GM19351 (cell line): ENCODE data around the gene TAS2R20.
"Not testable (repeated sequence)": the region's sequence is repeated elsewhere in the genome, so short reads cannot be mapped to it uniquely, and the experiment has no call there.

Experiments
- ATAC-seq: cut with Tn5 transposase; IDR thresholded peaks from one replicate; pipeline ENCODE4 v1.9.1; 2021; ENCODE audit warnings: mild to moderate bottlenecking, moderate library complexity; ENCODE audit not compliant: unreplicated experiment

TAS2R20 gene, protein sequence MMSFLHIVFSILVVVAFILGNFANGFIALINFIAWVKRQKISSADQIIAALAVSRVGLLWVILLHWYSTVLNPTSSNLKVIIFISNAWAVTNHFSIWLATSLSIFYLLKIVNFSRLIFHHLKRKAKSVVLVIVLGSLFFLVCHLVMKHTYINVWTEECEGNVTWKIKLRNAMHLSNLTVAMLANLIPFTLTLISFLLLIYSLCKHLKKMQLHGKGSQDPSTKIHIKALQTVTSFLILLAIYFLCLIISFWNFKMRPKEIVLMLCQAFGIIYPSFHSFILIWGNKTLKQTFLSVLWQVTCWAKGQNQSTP

DNA sequence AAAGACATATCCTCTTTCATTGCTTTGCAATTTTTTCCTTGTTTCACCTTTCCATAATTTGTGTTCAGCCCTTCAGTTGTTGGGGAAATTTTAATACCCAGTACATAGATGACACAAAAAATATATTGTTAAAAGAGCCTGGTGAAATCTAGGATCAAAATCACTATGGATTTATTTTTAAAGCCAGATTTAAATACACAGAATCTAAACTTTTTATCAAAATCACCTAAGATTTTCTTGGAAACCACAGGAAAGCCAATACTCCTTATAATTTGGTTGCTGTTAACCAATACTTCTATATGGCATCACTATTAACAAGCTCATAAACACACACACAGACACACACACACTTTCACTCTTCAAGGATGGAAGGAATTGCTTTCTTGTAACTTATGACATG is at the start of gene TAS2R20:
Gene TAS2R20 (minus strand): TSS at position 101 of the 400 bp plus-strand sequence. CDS start 429 bp downstream, outside the sequence.
- no peak for ATAC-seq

DNA sequence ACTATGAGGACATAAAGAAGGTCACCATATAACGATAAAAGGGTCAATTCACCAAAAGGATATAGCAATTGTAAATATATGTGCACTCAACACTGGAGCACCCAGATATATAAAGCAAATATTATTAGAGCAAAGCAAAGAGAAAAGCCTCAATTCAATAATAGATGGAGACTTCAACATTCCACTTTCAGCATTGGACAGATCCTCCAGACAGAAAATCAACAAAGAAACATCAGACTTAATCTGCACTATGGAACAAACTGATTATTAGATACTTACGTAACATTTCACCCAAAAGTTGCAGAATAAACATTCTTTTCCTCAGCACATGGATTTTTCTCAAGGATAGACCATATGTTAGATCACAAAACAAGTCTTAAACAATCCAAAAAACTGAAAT is 43.3 kb upstream of the TAS2R20 start:
- not testable (repeated sequence) for ATAC-seq

DNA sequence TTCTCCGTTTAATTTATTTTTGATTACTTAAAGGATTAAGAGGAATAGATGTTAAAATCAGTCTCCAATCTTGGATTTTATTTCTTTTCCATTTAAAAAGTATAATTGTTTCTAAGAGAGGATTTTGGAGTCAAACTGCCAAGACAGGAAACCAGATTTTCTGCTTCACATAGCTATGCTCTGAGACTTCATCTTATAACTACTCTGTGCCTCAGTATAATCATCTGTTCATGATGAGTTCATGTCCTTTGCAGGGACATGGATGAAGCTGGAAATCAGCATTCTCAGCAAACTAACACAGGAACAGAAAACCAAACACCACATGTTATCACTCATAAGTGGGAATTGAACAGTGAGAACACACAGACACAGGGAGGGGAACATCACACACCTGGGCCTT is 42.1 kb upstream of the TAS2R20 start:
- no peak for ATAC-seq

DNA sequence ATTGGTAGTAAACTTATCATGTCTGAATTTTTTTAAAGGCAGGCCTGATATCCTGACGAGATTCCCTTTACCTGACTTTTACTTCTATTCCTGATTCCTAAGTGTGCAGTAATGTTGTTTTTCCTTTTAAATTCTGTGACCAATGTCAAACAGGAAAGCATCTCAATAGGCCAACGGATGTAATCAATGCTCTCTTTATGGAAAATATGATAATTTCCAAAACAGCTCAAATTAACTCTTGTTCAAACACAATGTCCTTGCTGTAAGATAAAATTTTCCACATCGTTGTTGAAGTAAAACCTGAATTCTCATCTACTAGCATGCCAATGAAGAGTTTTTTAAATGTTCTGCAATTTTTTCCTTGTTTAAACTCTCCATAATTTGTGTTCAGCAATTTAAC is 41.1 kb upstream of the TAS2R20 start:
- ATAC-seq: no peak

DNA sequence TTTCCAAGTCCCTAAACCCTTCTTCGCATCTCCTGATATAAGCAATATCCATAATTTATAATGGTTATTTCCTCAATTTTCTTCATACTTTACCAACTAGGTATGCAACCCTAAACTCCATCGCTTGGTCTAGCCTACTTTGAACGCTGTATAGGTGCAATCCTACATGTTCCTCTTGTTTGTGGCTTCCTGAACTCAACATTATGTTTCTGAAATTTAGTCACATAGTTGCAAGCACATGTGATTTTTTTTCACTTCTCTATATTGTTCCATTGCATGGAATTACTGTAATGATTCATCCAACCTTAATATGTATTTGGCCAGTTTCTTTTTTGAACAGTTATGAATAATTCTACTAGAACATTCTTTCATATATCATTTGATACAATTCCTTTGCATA is 35.9 kb upstream of the TAS2R20 start:
- ATAC-seq: not testable (repeated sequence)

DNA sequence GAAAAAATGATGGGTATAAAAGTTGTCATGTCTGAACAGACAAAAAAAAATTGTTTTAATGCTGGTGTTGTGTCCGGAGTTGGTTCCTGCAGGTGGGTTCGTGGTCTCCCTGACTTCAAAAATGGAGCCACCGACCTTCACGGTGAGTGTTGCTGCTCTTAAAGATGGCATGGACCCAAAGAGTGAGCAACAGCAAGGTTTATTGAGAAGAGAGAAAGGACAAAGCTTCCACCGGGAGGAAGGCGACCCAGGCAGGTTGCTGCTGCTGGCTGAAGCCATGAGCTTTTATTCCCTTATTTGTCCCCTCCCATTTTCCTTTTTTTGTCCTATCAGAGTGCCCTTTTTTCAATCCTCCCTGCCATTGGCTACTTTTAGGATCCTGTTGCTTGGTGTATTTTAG is 33.2 kb upstream of the TAS2R20 start, which contains the start of gene TAS2R31:
Gene TAS2R31 (minus strand): TSS at position 101 of the 400 bp plus-strand sequence. CDS start 72 bp downstream, at position 29.
- ATAC-seq: no peak

DNA sequence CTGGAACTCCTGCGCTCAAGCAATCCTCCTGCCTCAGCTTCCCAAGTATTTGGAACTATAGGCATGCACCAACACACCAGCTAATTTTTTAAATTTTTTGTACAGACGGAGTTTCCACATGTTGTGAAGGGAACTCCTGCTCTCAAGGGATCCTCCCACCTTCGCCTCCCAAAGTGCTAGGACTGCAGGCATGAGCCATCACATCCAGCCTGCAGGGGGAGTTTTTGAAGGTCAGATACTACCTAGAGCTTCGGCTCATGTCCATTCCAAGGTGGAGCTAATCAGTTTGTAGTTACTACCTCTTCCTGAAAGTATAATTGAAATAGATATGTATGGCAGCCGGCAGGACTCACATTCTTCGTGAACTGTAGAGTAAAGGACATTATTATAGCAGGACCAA is 28.0 kb upstream of the TAS2R20 start:
- no peak for ATAC-seq

DNA sequence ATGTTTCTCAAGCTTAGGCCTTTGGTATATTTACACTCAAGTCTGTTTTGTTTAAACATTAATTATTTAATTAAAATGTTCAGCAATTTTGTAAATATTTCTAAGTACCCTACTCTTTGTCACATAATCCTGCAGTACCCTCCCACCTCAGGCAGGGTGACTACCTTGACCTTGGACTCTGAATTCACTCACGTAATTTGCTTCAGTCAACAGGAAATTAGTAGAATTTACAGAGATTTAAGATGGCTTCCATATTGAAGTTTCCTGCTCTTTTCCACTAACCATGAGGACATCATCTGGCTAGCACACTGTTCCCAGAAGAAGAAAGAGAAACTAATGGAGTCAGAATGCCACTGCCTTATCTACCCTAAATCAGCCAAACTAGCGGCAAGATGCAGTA is 25.3 kb upstream of the TAS2R20 start:
- no peak for ATAC-seq

DNA sequence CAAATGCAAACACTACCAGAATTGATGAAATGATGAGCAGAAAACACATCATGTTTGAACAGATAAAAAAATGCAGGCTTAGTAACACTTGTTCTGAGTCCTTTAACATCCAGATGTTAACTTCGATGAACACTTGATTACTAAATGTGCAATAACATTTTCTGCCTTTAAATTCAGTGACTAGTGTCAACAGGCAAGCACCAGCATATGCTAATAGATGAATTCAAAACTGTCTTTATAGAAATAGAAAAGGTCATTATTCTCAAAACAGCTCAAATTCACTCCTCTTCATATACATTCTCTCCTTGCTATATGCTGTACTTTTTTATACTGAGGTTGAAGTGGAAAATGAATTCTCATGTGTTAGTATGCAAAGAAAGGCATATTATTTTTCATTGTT is 24.4 kb upstream of the TAS2R20 start, which contains the start of gene TAS2R19:
Gene TAS2R19 (minus strand): TSS at position 101 of the 400 bp plus-strand sequence. CDS start 49 bp downstream, at position 52.
- ATAC-seq: no peak

DNA sequence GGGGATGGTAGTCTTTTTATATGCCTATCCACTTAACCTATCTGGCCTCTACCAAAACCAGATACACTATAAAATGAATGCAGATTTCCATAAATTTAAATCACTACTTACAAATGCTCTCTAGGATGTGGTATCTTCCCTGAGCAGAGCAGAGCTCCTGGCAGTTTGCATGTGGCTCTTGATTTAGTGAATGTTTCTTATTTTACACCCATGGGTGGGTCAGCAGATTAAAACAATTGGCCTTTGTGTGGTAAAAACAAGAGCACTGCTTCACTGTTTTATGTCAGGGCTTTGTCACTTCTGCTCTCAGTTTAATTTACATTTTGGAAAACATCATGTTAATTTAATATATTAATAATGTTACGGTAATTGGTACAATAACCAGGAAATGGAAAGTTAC is 18.8 kb upstream of the TAS2R20 start:
- ATAC-seq: no peak

DNA sequence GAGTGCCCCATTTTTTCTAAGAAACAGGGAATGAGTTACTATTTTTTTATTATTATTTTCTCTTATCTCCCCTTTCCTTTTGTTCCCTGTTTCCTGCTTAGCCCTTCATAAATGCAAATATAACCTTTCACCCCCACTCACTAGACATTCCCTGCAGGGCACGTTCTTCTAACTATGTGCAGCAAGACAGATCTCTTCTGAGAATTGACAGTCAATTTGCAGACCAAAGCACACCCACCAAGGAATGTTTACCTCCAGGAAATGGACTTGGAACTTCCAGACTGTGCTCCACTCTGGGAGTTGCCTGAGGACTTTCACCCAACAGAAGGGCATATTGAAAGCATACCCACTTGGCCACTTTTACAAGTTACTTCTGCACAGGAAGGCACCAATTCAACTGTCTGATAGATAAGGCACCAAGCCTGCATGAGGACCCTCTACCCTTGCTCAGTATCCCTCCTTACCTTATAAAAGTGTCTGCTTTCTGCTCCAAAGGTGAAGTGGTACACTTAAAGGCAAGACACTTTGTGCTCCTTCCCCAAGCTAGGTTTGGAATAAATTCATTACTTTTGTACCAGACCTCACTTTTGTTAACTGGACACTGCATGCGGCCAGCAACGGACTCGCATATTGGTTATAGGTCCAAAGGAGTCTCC is 17.8 kb upstream of the TAS2R20 start:
- ATAC-seq: no peak

DNA sequence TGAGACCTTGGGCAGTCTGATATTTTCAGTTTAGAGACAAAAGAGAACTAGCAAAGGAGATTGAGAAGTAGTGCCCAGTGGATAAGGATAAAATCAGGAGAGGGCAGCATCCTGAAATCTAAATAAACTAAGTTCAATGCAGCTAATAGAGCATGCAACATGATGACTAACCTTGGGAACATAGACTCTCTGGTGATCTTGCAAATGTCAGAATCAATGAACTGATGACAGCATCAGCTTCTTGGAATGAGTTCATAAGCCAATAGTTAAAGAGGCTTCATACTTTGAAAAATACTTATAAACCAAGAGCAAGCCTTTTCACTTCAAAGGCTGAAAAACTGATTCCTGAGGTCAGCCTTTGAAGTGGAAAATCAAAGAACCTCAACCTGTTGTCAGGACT is 16.1 kb upstream of the TAS2R20 start:
- ATAC-seq: no peak

DNA sequence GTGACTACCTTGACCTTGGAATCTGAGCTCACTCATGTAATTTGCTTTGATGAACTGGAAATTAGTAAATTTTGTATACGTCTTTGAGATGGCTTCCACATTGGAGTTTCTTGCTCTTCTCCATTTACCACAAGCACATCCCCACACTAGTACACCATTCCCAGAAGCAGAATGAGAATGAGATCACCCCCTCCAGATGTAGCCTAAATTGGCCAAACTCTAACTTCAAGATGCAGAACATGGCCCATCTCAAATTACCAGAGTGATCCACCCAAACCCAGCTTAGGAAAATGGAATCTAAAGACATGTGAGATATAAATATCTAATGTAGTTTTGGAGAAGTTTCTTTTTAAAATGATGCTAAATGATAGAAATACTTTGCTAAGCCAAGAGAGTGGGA is 9.5 kb upstream of the TAS2R20 start:
- no peak for ATAC-seq

DNA sequence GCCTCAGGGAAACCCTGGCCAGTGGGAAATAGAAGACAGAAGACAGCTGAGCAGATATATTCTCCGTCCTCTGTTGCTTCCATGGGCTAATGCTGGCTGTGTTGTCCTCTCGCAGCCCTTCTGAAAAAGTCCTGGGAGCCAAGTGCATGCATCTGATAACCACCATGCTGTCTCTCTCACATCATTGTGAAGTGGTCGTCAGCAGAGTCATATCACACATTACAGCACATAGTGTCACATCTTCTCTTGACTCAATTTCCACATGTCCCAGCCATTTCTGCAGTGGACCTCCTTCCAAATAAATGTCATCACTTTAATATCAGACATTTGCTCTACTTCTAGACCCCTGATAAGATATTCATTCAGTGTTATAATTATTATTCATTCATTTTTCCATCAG is 3.8 kb downstream of the TAS2R20 start:
- no peak for ATAC-seq

DNA sequence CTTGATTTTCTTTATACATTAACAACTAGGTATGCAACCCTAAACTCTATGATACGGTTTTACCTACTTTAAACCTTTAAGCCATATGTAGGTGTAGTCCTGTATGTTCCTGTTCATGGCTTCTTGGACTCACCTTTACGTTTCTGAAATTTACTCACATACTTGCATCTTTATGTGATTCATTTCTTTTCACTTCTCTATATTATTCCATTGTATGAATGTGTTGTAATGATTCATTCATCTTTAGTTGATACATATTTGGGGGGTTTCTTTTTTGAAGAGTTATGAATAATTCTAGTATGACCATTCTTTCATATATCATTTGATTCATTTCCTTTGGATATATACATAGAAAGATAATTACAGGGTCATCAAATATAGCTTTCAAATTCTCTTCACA is 9.0 kb downstream of the TAS2R20 start:
- ATAC-seq: no peak

DNA sequence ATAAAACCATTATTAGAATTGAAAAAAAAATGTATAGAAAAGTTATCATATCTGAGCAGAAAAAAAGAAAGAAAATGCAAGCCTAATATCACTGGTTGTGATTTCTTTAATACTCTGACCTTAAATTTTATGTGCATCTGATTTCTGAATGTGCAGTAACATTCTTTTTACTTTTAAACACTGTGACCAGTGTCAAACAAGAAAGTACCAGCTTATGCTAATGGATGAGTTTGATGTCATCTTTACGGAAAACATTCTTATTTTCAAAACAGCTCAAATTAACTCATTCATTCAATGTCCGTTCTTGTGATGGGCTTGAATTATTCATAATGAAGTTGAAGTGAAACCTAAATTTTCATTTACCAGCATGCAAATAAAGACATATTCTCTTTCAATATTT is 11.3 kb downstream of the TAS2R20 start, which contains the start of gene TAS2R50:
Gene TAS2R50 (minus strand): TSS at position 101 of the 400 bp plus-strand sequence. CDS start 52 bp downstream, at position 49.
- ATAC-seq: no peak

DNA sequence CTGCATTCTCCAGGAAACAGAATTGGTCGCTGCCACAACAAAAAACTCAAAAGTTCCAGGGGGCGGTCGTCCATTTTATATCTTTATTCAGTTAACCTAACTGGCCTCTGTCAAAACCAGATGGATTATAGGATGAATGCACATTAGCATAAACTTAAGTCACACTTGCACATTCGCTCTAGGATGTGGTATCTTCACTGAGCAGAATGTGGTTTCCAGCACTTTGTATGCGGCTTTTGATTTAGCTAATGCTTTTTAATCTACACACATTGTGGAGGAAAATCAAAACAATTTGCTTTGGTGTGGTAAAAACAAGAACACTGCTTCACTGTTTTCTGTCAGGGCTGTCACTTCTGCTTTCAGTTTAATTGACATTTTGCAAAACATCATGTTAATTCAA is 15.9 kb downstream of the TAS2R20 start:
- no peak for ATAC-seq

DNA sequence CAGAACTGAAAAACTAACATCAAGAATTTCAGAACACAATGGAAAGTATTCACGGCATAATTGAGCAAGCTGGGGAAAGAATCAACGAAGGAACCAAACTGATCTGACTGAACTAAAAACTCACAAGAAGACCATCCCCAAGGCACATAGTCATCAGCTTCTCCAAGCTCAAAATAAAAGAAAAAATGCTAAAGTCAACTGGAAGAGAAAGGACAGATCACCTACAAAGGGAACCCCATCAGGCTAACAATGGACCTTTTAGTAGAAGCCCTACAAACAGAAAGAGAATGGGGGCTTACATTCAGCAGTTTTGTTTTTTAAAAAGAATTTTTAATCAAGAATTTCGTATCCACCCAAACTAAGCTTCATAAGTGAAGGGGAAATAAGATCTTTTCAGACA is 23.1 kb downstream of the TAS2R20 start:
- no peak for ATAC-seq

DNA sequence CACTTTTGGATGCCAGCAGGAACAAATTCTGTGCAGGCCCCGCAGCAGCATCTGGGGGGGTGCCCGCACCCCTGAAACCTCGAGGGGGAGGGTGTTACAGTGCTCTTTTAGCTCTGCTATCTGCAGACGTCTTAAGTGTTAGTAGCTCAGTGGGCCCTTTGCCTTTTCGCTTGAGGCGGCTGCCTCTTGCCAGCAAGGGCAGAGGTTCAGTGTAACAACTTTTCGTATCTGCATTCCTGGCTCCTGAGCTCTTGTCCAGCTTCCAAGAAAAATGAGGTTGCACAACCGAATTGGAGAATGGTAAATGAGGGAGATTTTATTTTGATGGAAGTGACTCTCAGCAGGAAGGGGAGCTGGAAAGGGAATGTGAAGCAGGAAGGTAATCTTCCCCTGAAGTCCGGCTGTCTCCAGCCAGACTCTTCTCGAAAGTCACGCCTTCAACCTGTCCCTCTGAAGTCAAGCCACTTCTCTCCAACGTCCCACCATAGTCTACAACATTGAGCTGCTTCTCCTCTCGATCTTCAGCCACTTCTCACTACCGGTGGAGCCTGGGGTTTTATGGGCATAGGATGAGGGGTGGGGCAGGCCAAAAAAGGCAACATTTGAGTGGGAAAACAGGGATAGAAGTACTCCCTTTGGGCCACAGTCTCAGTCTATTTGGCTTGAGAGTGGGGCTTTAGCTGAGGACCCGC is 29.2 kb downstream of the TAS2R20 start:
- no peak for ATAC-seq

DNA sequence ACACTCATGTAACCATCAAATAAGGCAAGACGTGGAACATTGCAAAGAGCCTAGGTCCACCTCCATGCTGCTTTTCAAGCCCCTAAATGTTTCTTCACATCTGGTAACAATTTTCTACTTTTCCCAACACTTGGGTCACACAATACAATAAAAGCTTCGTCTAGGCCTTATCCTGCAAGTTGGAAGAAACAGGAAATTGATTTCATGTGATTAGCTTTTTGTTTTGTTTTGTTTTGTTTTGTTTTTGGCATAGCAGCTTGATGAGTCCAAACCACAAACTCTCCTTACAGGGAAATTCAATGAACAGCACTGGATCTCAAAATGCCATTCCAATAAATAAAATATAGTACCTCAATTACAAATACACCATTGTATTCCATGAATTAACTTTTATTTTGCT is 30.7 kb downstream of the TAS2R20 start:
- ATAC-seq: no peak

DNA sequence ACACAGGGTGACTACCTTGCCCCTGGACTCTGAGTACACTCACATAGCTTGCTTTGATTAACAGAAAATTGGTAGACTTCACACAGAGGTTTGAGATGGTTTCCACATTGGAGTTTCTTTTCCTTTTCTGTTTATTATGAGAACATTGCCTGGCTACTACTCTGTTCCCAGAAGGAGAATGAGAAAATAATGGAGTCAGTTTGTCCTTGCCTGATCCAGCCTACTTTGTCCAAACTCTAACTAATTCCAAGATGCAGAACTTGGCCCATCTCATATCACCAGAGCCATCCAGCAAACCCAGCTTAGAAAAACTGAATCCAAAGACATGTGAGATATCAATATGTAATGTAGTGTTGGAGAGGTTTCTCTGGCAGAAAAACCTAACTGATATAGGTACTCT is 31.8 kb downstream of the TAS2R20 start:
- ATAC-seq: no peak

DNA sequence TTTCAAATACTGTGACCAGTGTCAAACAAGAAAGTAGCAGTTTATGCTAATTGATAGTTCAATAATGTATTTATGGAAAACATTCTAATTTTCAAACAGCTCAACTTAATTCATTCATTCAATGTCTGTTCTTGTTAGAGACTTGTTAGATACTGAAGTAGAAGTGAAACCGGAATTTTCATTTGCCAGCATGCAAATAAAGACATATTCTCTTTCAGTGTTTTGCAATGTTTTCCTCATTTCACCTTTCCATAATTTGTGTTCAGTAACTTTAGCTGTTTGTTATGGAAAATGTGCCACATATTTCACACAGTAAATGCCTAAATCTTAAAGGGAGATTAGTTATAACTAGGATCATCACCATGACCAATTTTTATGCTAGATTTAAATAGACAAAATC is 32.6 kb downstream of the TAS2R20 start:
- no peak for ATAC-seq
